Stimulated activated CD4-positive, alpha-beta T cell treated with anti-CD3 and anti-CD28 coated beads, Interleukin-4, amount 100 ng/mL, for 48 hours (primary cell): ENCODE measurements around the gene PTGFRN.
"Not testable (repeated sequence)": the region's sequence is repeated elsewhere in the genome, so short reads cannot be mapped to it uniquely, and the experiment has no call there.

Experiments
- DNase-seq, 2 donors: peaks; one replicate each; pipeline ENCODE4 v3.0.0-alpha.2; 2020; ENCODE audit warnings: low read depth in 2 of 2

The PTGFRN gene

GRCh38 chr1:116916533-116917445 is 7.1 kb downstream of the PTGFRN start:
- no peak for DNase-seq

GRCh38 chr1:116918714-116919357 is 9.1 kb downstream of the PTGFRN start:
- DNase-seq: no peak

- no peak for DNase-seq
These were observed 10.1 kb downstream of the PTGFRN start for GRCh38 chr1:116919802-116920201.

- DNase-seq: no peak
These were observed 10.5 kb downstream of the PTGFRN start for GRCh38 chr1:116920211-116920610.

- no peak for DNase-seq
These were observed 11.7 kb downstream of the PTGFRN start for GRCh38 chr1:116921301-116921885.

- no peak for DNase-seq
These were observed 12.2 kb downstream of the PTGFRN start for GRCh38 chr1:116921937-116922336.

GRCh38 chr1:116923421-116923820 is 13.7 kb downstream of the PTGFRN start:
- DNase-seq: no peak

GRCh38 chr1:116927049-116927798 is 17.5 kb downstream of the PTGFRN start:
- DNase-seq: no peak

GRCh38 chr1:116929961-116930592 is 20.4 kb downstream of the PTGFRN start:
- no peak for DNase-seq

- DNase-seq: no peak
These were observed 21.6 kb downstream of the PTGFRN start for GRCh38 chr1:116931016-116931918.

- no peak for DNase-seq
These were observed 24.1 kb downstream of the PTGFRN start for GRCh38 chr1:116933606-116934515.

GRCh38 chr1:116934586-116935207 is 25.0 kb downstream of the PTGFRN start:
- DNase-seq: no peak

GRCh38 chr1:116938216-116938615 is 28.5 kb downstream of the PTGFRN start:
- DNase-seq: no peak

- not testable (repeated sequence) for DNase-seq
These were observed 30.2 kb downstream of the PTGFRN start for GRCh38 chr1:116939780-116940543.

GRCh38 chr1:116940814-116941599 is 31.3 kb downstream of the PTGFRN start:
- DNase-seq: no peak

GRCh38 chr1:116941670-116942069 is 32.0 kb downstream of the PTGFRN start:
- no peak for DNase-seq

GRCh38 chr1:116942344-116942743 is 32.6 kb downstream of the PTGFRN start:
- DNase-seq: no peak
